Retinal pigment epithelial cell (primary cell): ENCODE results near the gene ACTR1A.
A peak's percentile ranks its signal among the peaks of the same experiment; 100 is the strongest.

Experiments
- DNase-seq: peaks from one replicate; pipeline ENCODE4 v3.0.0-alpha.2; 2010; ENCODE audit warnings: low read depth
- H3K4me3 ChIP-seq: 2 replicates; pipeline ENCODE4 v1.5.1; 2011; ENCODE audit warnings: mild to moderate bottlenecking, low read length, control low read depth, moderate library complexity
- TF ChIP-seq, protein P1 (sequence below): conservative IDR thresholded peaks from 2 replicates; pipeline ENCODE4 v1.5.1; 2011; ENCODE audit warnings: low read depth, low read length, control low read depth, inconsistent platforms

The ACTR1A gene

GRCh38 chr10:102452672-102453340, 49.7 kb downstream of the ACTR1A start:
- TF ChIP-seq, protein P1, sequence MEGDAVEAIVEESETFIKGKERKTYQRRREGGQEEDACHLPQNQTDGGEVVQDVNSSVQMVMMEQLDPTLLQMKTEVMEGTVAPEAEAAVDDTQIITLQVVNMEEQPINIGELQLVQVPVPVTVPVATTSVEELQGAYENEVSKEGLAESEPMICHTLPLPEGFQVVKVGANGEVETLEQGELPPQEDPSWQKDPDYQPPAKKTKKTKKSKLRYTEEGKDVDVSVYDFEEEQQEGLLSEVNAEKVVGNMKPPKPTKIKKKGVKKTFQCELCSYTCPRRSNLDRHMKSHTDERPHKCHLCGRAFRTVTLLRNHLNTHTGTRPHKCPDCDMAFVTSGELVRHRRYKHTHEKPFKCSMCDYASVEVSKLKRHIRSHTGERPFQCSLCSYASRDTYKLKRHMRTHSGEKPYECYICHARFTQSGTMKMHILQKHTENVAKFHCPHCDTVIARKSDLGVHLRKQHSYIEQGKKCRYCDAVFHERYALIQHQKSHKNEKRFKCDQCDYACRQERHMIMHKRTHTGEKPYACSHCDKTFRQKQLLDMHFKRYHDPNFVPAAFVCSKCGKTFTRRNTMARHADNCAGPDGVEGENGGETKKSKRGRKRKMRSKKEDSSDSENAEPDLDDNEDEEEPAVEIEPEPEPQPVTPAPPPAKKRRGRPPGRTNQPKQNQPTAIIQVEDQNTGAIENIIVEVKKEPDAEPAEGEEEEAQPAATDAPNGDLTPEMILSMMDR = no peak
- DNase-seq = no peak

GRCh38 chr10:102451105-102451969, 51.2 kb downstream of the ACTR1A start, which contains the start of gene C10orf95:
Gene C10orf95 (minus strand): TSS chr10:102451543. CDS start chr10:102451093, 450 bp downstream.
- TF ChIP-seq, protein P1 = no peak
- peak within 1 kb of the TSS; percentile 49 for H3K4me3 ChIP-seq
- DNase-seq = no peak

More at GRCh38 chr10:102452672-102453340, 49.7 kb downstream of the ACTR1A start:
- H3K4me3 ChIP-seq = no peak overlapping the region

- peak overlapping the region; percentile 49 for H3K4me3 ChIP-seq
- TF ChIP-seq, protein P1 = no peak
- DNase-seq = no peak
Measured at GRCh38 chr10:102450374-102451104, 52.0 kb downstream of the ACTR1A start.

- DNase-seq = no peak
- TF ChIP-seq, protein P1 = no peak
- peak overlapping the region; percentile 49 for H3K4me3 ChIP-seq
Measured at GRCh38 chr10:102450124-102450373, 52.5 kb downstream of the ACTR1A start.

- peak overlapping the region; percentile 49 for H3K4me3 ChIP-seq
- DNase-seq = no peak
- TF ChIP-seq, protein P1 = no peak
Measured at GRCh38 chr10:102449321-102450123, 53.0 kb downstream of the ACTR1A start.

- no peak for DNase-seq
- TF ChIP-seq, protein P1 = no peak
- H3K4me3 ChIP-seq = no peak overlapping the region
Measured at GRCh38 chr10:102444851-102445250, 57.7 kb downstream of the ACTR1A start.
